Astrocyte of the cerebellum (primary cell): ENCODE results near the gene ETFA.

Experiments used
- DNase-seq: peaks from one replicate; pipeline ENCODE4 v3.0.0-alpha.2; 2011; ENCODE audit warnings: low read depth
- H3K4me3 ChIP-seq: 2 replicates; pipeline ENCODE4 v1.5.1; 2011; ENCODE audit warnings: mild to moderate bottlenecking, low read depth, low read length, moderate library complexity
- in situ Hi-C: cut with HindIII; loops from 2 replicates; pipeline ENCODE4 v1.10.0; 2017; ENCODE audit warnings: low sequenced_read_pairs
- TF ChIP-seq, protein P1 (sequence below): IDR thresholded peaks from 2 replicates; pipeline ENCODE4 v1.5.1; 2012; ENCODE audit warnings: low read length, low read depth, moderate library complexity, mild to moderate bottlenecking; ENCODE audit errors: missing control alignments

Gene ETFA

DNA sequence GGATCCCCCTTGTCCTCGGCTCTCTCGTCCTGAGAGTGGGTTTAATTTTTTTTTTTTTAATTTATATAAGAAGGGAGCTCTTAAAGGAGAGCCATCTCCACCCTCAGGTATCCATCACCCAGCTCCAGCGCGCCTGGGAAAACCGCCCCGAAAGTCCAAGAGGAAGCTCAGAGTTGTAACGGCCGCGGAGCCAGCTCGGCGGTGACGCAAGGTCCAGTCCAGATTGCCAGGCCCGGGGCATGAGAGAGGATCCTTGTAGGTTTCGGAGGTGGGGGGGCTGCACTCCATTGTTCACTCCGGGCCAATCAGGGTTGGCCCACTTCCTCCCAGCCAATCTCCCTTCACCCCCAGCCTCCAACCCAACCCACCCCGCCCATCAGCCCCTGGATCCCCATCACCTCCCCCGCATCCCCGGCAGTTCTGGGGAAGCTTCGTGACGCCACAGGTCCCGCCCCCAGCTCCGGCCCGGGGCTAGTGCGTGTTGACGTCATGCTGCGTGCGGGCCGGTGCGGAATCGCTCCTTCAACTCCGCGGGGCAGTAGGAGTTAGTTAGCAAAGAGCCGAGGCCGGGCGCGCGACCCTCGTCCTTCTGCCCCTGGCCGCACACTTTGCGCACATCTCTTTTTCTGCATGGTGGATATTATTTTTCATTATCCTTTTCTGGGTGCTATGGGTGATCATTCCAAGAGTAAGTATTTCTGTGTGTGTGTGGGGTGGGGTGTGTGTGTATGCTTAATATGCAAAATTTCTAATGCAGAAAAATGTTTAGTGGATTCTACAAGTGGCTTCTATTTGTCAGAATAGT lies 25.2 kb upstream of the ETFA start, which contains the start of gene ISL2:
Gene ISL2 (plus strand): TSS at position 520 of the 805 bp plus-strand sequence. CDS start 111 bp downstream, at position 631.
- H3K4me3 ChIP-seq, result peak within 1 kb of the TSS; percentile 18
- DNase-seq, result no peak
- TF ChIP-seq, protein P1, sequence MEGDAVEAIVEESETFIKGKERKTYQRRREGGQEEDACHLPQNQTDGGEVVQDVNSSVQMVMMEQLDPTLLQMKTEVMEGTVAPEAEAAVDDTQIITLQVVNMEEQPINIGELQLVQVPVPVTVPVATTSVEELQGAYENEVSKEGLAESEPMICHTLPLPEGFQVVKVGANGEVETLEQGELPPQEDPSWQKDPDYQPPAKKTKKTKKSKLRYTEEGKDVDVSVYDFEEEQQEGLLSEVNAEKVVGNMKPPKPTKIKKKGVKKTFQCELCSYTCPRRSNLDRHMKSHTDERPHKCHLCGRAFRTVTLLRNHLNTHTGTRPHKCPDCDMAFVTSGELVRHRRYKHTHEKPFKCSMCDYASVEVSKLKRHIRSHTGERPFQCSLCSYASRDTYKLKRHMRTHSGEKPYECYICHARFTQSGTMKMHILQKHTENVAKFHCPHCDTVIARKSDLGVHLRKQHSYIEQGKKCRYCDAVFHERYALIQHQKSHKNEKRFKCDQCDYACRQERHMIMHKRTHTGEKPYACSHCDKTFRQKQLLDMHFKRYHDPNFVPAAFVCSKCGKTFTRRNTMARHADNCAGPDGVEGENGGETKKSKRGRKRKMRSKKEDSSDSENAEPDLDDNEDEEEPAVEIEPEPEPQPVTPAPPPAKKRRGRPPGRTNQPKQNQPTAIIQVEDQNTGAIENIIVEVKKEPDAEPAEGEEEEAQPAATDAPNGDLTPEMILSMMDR, result no peak
- in situ Hi-C loops, result no loop called here

DNA sequence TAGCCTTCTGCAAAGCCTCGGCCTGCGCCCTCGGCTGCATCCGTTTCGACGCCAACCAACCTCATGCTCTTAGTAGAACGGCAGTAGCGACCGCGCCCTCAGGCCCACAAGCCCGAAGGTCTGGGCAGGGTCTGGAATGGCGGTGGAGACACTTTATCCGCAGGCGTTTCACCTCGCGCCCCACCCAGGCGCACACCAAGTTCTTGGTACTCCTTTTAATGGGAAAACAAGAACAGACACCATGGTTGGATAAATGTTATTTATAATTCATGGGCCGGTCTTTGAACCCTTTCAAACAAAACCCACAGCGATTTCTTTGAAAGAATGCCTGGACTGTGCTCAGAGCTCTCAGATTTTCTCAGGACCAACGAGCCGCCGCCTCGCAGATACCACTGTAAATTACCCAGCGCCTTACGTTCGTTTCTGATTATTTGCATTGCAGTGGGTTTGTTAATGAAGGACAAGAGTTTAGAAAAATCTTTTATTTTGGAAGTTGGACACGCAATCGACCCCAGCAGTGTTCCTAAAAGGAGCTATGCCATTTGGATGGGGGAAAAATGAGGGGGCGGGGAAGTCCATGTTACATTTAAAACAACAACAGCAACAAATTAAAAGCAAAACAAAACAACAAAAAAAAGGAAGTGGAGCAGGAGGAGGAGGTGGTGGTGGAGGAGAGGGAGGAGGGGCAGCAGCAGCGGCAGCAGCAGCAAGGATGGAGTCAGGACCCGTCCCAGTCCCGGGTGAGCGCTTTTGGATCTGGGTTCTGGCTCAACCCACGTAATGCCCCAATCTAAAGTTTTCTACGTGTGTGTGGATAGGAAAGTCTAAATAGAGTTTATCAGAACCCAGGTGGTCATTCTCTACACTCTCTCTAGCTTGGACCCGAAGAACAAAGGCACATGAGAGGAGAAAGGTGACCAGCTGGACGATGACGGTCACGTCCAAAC lies 24.3 kb upstream of the ETFA start:
- no peak for DNase-seq
- TF ChIP-seq, protein P1, result no peak
- peak overlapping the region; percentile 18 for H3K4me3 ChIP-seq
- in situ Hi-C loops, result no loop called here

DNA sequence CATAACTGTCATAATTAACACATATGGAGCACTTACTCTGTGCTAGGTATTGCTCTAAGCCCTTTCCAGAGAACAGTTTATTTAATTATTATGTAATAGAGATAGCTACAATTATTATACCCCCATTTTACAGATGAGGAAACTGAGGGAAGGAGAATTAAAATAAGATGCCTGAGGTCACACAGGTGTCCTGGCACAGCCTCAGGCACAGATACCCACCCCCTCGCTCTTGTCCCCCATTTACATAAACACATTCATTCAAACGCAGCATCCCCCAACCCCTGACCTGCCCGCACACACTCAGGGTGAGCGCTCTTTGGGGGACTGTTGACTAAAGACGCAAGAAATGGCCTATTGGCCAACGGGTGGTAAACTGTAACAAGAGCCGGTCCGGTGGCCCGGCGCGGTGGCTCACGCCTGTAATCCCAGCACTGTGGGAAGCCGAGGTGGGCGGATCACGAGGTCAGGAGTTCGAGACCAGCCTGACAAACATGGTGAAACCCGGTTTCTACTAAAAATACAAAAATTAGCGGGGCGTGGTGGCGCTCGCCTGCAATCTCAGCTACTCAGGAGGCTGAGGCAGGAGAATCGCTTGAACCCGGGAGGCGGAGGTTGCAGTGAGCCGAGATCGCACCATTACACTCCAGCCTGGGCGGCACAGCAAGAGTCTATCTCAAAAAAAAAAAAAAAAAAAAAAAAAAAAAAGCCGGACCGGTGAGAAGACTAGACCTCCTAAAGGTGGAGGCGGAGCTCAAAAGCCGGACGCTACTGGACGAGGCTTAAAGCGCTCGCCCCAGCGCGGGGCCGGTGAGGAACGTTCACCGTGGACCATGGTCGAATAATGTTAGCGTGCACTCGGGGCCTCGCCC lies 23.4 kb upstream of the ETFA start:
- H3K4me3 ChIP-seq, result no peak overlapping the region
- TF ChIP-seq, protein P1, result no peak
- in situ Hi-C loops, result no loop called here
- no peak for DNase-seq

DNA sequence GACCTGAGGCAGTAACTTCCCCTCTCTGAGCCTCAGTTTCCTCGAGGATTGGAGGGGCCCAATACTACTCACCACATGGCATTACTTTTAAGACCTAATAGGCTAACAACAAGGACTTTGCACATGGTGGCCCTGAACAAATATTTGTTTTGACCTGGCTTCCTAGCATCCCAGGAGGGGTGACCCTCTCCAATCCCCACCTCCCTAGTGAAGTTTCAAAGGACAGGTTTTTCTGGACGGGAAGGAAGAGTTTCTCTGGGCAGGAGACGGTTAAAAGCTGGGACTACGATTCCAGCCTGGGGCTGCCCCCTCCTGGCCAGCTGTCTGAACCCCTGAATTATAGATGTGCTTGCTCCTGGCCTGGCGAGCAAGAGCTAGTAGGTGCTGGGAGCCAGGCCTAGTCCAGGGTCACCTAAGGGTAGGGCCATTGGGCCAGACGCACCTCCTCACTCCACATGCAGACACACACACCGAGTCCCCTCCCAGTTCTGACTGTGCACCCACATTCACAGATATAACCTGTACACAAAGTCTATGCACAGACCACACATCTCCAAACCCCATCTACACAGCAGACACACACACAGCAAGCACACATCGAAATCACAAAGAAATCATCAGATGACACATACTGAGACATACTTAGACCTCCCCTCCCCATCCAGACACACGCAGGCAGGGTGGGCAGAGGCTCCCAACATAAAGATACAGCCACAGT lies 22.6 kb upstream of the ETFA start:
- TF ChIP-seq, protein P1, result peak; percentile 37
- no peak for DNase-seq
- H3K4me3 ChIP-seq, result no peak overlapping the region
- in situ Hi-C loops, result no loop called here

DNA sequence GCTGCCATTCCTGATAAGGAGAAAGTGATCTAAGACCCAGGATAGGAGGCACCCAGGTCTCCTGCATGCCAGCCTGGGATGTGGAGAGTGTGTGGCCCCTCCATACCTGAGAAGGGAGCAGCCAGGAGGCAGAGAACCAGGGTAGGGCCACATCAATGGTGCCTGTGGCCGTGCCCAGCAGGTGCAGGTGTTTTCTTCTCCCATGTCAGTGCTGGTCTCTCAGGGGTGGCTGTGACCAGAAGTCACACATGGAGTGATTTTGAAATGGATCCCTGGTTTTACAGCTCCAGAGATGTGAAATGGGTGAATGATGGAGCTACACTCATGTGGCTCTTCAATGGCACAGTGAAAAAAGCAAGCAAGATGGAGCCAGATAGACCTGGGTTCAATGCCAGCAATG lies 22.0 kb upstream of the ETFA start:
- TF ChIP-seq, protein P1, result no peak
- DNase-seq, result no peak
- H3K4me3 ChIP-seq, result no peak overlapping the region
- in situ Hi-C loops, result no loop called here

DNA sequence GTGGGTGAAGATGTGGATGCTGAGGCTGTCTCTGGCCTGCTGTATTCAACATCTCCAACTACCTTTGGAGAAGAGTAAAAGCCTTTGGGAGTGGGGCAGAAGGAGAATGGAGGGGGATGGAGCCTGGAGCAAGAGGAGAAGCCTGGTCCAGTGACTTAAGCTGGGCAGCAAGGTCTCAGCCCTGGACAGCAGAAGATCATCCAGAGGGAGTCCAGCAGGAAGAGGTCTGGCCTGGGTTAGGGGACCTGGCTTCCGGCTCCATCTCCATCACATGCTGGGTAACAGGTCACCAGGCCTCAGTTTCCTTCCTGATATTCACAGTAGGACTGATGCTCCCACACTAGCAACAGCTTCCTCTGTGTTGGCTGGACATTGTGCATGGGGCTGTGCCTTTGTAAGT lies 21.5 kb upstream of the ETFA start:
- H3K4me3 ChIP-seq, result no peak overlapping the region
- TF ChIP-seq, protein P1, result no peak
- in situ Hi-C loops, result no loop called here
- no peak for DNase-seq
